Mucosa of rectum (tissue), 2 donors: ENCODE measurements around the gene LCNL1.

Source experiments
- H3K27ac ChIP-seq, 2 donors: one replicate each; pipeline ENCODE4 v1.7.0; 2013; ENCODE audit warnings: inconsistent platforms in 2 of 2, low read depth in 2 of 2, low read length in 2 of 2
- H3K27me3 ChIP-seq, 2 donors: one replicate each; pipeline ENCODE4 v1.7.0; 2013; ENCODE audit warnings: low read length in 2 of 2; ENCODE audit not compliant: control insufficient read depth in 2 of 2, insufficient read depth in 2 of 2
- H3K36me3 ChIP-seq, 2 donors: one replicate each; pipeline ENCODE4 v1.7.0; 2013; ENCODE audit warnings: low read length in 2 of 2; ENCODE audit not compliant: control insufficient read depth in 2 of 2, insufficient read depth in 2 of 2
- H3K4me1 ChIP-seq, 2 donors: one replicate each; pipeline ENCODE4 v1.7.0; 2013; ENCODE audit warnings: low read length in 2 of 2, mild to moderate bottlenecking in 1 of 2; ENCODE audit not compliant: control insufficient read depth in 2 of 2, insufficient read depth in 2 of 2
- H3K4me3 ChIP-seq, 2 donors: one replicate each; pipeline ENCODE4 v1.7.0; 2013; ENCODE audit warnings: low read length in 2 of 2
- H3K9ac ChIP-seq, 2 donors: one replicate each; pipeline ENCODE4 v1.7.0; 2013; ENCODE audit warnings: low read length in 2 of 2, low read depth in 1 of 2, mild to moderate bottlenecking in 1 of 2
- H3K9me3 ChIP-seq, 2 donors: one replicate each; pipeline ENCODE4 v1.7.0; 2013; ENCODE audit warnings: low read length in 2 of 2; ENCODE audit not compliant: control insufficient read depth in 2 of 2
- donor health status: healthy.
- donor health status: Normal muscosa, but diverticular disease.

LCNL1 gene

DNA sequence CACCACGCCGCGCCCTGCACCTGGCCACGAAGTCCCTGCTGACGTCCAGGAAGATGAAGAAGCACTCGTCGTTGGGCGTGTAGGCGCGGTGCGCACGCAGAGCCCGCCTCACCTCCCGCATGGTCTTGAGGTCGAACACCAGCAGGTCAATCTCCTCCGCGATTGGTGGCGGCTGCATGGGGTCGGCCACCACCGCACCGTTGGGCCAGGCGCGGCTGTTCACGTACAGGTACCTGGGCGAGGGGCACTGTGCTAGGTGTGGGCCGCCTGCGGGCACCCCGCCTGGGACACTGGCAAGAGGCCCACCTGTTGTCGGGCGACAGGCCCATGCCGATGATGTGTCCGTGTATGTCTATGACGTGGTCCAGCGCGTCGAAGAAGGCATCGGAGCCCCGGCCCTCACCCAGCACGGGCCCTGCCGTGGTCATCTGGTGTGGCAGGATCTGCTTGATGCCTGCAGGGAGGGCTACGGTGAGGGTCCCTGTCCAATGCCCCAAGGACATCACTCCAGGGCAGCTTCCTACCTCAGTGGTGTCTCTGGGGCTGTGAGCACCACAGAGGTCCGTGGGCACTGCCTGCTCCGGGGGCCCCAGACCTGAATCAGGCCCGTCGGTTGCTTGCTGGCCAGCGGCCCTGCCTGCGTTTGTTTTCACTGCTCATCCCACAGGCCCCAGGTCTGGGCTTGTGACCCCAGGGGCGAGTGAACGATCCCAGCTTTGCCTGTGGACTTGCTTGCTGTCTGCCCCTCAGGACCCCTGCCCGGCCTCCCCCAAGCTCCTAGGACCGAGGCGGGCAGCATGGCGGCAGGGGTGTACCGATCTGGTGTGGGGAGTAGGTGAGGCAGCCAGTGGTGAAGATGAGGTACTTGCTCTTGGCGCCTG is 41.3 kb upstream of the LCNL1 start:
- H3K36me3 ChIP-seq, result peaks cover 39% of the 10 kb centered on the region in 2 donors
- no peak overlapping the region for H3K9ac ChIP-seq
- H3K4me1 ChIP-seq, result peaks cover 11 to 13% of the 10 kb centered on the region in 2 donors
- no peaks in the 10 kb centered on the region for H3K27me3 ChIP-seq
- no peaks in the 10 kb centered on the region for H3K9me3 ChIP-seq
- H3K4me3 ChIP-seq, result no peak overlapping the region
- H3K27ac ChIP-seq, result no peak overlapping the region

DNA sequence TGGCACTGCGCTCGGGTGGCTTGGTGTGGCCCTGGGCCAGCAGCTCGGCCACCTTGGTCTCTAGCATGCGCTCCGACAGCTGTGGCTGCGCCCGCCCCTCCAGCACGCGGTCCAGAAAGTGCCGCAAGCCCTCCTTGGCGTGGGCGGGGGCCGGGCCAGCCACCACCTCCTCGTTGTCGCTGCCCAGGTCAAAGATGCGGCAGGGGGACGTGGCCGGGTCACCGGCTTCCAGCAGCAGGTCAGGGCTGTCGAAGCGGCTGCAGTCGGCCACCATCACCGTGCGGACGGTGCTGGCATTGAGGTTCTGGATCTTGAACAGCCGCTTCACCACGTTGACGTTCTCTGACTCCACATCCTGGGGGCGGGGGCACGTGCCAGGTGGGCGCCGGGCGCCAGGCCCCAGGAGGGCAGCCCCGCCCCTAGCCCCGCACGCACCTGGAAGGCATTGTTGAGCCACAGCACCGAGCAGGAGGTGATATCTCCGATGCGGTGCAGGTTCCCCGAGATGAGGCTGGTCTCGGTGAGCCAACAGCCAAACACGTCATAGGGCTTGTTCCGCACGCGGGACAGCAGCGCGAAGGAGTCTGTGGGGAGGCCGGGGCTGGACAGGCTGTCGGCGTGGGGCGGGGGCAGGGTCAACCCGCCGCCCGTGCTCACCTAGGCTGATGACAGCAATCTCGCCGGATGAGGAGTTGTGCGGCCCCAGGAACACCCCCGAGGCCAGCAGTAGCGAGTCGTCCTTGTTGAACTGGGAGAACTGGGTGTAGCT is 40.5 kb upstream of the LCNL1 start:
- Histone ChIP-seq H3K36me3 (peaks cover 37 to 39% of the 10 kb centered on the region in 2 donors), H3K27me3 (no peaks in the 10 kb centered on the region), H3K4me1 (peaks cover 11 to 13% of the 10 kb centered on the region in 2 donors), H3K9ac (no peak overlapping the region), H3K4me3 (peak overlapping the region in 1 of 2 donors; percentile 85), H3K9me3 (no peaks in the 10 kb centered on the region), H3K27ac (no peak overlapping the region)

DNA sequence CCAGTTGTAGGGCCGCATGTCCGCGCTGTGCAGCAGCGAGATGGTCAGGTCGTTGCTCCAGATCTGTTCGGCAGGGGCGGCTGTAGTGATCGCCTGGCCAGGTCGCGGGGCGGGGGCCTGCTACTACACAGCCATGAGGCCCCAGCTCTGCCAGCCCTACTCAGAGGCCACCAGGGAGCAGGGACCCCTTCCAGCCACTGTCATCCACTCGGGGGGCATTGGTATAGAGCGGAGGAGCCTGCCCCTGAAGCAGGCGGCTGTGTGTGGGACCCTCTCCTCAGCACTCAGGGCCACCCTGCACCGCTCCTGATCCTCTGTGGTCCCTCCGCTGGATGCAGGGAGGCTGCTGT is 39.9 kb upstream of the LCNL1 start:
- Histone ChIP-seq H3K27ac (no peak overlapping the region), H3K36me3 (peaks cover 36 to 39% of the 10 kb centered on the region in 2 donors), H3K4me3 (peak overlapping the region; percentile 82 to 85), H3K4me1 (peaks cover 14 to 18% of the 10 kb centered on the region in 2 donors), H3K9ac (peak overlapping the region in 1 of 2 donors; percentile 82), H3K27me3 (no peaks in the 10 kb centered on the region), H3K9me3 (no peaks in the 10 kb centered on the region)

- Histone ChIP-seq H3K4me3 (peak overlapping the region; percentile 82 to 85), H3K9me3 (no peaks in the 10 kb centered on the region), H3K27ac (peak overlapping the region; percentile 85 to 89), H3K27me3 (no peaks in the 10 kb centered on the region), H3K4me1 (peaks cover 18 to 21% of the 10 kb centered on the region in 2 donors), H3K36me3 (peaks cover 36 to 39% of the 10 kb centered on the region in 2 donors), H3K9ac (peak overlapping the region; percentile 75 to 82)
Measured at GRCh38 chr9:136943291-136944211, 39.2 kb upstream of the LCNL1 start.

DNA sequence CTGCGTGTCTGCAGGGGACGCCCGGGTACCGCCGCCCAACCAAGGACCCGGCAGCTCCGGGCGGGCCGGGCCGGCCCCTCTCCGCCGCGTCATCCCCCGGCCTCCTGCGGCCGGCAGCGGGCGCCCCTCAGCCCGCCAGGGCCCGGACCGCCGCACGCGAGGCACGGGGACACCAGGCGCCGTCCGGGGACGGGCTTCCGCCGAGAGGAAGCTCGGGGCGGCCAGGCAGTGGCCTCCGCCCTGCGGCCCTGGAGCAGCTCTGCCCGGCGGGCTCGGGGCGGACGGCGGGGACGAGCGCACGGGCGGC is 38.6 kb upstream of the LCNL1 start:
- H3K27ac ChIP-seq, result peak overlapping the region; percentile 85 to 89
- peak overlapping the region; percentile 75 to 82 for H3K9ac ChIP-seq
- peaks cover 20 to 26% of the 10 kb centered on the region in 2 donors for H3K4me1 ChIP-seq

DNA sequence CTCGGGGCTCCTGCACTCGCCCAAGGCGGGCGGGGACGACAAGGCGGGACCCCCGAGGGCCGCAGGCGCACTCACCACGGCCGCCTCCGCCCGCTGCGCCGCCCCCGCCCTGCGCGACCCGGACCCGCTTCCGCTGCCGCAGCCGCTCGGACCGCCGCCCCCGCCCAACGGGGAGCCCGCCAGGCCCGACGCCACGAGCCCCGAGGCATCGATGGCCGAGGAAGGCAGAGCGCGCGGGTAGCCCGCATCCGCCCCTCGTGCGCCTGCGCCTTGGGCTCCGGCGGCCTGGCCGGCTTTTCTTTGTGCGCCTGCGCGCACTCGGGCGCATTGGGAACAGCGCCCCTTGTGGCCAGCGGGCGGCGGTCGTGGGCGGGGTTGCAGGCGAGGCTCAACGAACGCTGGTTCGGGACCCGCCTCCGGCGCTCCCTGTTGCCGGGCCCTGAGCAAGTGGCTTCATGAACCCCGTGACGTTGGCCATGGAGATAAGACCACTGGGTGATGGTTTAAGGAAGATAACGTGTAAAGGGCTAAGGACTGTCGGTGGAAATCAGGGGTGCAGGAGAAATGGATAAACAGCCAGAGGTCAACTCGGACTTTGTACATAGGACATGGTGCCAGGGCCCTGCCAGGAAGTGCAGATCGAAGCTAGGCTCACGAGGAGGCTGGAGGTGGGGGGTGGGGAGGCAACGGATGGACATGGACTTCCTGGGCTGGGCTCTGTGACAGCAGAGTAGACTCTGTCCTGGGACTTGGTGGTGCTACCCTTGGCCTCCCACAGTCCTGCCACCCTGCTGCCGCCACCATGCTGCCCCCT is 38.1 kb upstream of the LCNL1 start, which contains the start of the genes C8G and FBXW5:
TSS of gene C8G (plus strand) at position 725 of the 814 bp plus-strand sequence. CDS start at position 803, 78 bp downstream.
TSS of gene FBXW5 (minus strand) at position 220 of the 814 bp plus-strand sequence. CDS start 655 bp downstream, outside the sequence.
- peaks cover 20 to 27% of the 10 kb centered on the region in 2 donors for H3K4me1 ChIP-seq
- H3K9ac ChIP-seq, result peak within 1 kb of the TSS; percentile 75 to 82
- H3K27ac ChIP-seq, result peak within 1 kb of the TSS; percentile 85 to 89

More for the DNA sequence above, 38.6 kb upstream of the LCNL1 start:
- H3K36me3 ChIP-seq, result peaks cover 36% of the 10 kb centered on the region in 2 donors
- peak overlapping the region; percentile 82 to 85 for H3K4me3 ChIP-seq
- no peaks in the 10 kb centered on the region for H3K27me3 ChIP-seq
- H3K9me3 ChIP-seq, result no peaks in the 10 kb centered on the region

DNA sequence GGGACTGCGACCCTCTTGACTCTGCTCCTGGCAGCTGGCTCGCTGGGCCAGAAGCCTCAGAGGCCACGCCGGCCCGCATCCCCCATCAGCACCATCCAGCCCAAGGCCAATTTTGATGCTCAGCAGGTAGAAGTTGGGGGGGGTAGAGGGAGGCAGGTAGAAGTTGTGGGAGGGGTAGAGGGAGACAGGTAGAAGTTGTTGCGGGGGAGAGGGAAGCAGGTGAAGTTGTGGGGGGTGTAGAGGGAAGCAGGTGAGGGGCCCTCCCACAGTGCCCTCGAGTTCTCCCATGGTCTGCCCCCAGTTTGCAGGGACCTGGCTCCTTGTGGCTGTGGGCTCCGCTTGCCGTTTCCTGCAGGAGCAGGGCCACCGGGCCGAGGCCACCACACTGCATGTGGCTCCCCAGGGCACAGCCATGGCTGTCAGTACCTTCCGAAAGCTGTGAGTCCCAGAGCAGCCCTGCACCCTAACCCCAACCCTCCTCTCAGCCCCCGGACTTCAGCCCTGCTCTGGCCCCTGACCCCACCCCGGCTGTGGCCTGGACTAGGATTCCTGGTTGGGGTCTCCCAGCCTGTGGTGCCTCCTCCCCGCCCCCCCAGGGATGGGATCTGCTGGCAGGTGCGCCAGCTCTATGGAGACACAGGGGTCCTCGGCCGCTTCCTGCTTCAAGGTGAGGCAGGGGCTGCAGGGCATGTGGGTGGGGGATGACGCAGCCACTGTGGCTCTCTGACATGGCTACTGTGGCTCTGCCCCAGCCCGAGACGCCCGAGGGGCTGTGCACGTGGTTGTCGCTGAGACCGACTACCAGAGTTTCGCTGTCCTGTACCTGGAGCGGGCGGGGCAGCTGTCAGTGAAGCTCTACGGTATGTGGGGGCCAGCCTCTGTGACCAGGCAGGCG is 37.2 kb upstream of the LCNL1 start:
- H3K4me1 ChIP-seq, result peaks cover 23 to 32% of the 10 kb centered on the region in 2 donors
- H3K27ac ChIP-seq, result no peak overlapping the region

More for the DNA sequence above, 38.1 kb upstream of the LCNL1 start, which contains the start of the genes C8G and FBXW5:
- peak within 1 kb of the TSS; percentile 82 to 85 for H3K4me3 ChIP-seq
- H3K36me3 ChIP-seq, result peaks cover 31 to 32% of the 10 kb centered on the region in 2 donors
- no peaks in the 10 kb centered on the region for H3K9me3 ChIP-seq
- H3K27me3 ChIP-seq, result no peaks in the 10 kb centered on the region

DNA sequence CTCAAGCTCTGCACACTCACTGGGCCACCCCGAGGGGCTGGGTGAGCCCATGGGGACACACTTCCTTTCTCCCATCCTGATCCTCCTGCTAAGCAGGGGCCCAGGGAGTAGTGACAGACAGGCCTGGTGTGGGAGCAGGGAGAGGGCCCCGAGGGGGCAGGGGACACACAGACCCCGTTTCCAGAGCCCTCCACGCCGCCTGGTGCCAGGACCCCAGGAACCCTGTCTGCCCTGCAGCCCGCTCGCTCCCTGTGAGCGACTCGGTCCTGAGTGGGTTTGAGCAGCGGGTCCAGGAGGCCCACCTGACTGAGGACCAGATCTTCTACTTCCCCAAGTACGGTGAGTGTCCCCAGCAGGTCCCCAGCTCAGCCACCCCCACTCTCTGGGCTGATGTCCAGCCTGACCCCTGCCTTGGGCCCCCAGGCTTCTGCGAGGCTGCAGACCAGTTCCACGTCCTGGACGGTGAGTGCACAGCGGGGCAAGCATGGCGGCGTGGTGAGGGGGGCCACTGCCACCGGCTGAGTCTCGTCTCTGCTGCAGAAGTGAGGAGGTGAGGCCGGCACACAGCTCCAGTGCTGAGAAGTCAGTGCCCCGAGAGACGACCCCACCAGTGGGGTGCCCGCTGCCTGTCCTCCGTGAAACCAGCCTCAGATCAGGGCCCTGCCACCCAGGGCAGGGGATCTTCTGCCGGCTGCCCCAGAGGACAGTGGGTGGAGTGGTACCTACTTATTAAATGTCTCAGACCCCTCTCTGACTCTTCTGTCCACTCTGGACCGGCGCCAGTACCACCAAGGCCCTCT is 36.4 kb upstream of the LCNL1 start:
- H3K9me3 ChIP-seq, result no peaks in the 10 kb centered on the region
- no peak overlapping the region for H3K4me3 ChIP-seq
- peaks cover 14 to 15% of the 10 kb centered on the region in 2 donors for H3K36me3 ChIP-seq
- H3K27ac ChIP-seq, result no peak overlapping the region
- no peak overlapping the region for H3K9ac ChIP-seq
- no peaks in the 10 kb centered on the region for H3K27me3 ChIP-seq
- peaks cover 26 to 35% of the 10 kb centered on the region in 2 donors for H3K4me1 ChIP-seq

More for the DNA sequence above, 37.2 kb upstream of the LCNL1 start:
- H3K9me3 ChIP-seq, result no peaks in the 10 kb centered on the region
- H3K36me3 ChIP-seq, result peaks cover 22 to 24% of the 10 kb centered on the region in 2 donors
- no peaks in the 10 kb centered on the region for H3K27me3 ChIP-seq
- H3K4me3 ChIP-seq, result peak overlapping the region in 1 of 2 donors; percentile 17
- H3K9ac ChIP-seq, result no peak overlapping the region
